HG03575 (cell line): ENCODE results near the gene NCK2.

Experiments used
- ATAC-seq: cut with Tn5 transposase; IDR thresholded peaks from one replicate; pipeline ENCODE4 v1.9.1; 2021; ENCODE audit not compliant: unreplicated experiment, insufficient number of reproducible peaks, low FRiP score; ENCODE audit errors: extremely low read depth

Gene NCK2

GRCh38 chr2:105924271-105924670 is 179.6 kb downstream of the NCK2 start:
- ATAC-seq: no peak

- ATAC-seq: no peak
Measured at GRCh38 chr2:105924932-105925331, 180.2 kb downstream of the NCK2 start.

GRCh38 chr2:105925390-105925789 is 180.7 kb downstream of the NCK2 start:
- ATAC-seq: no peak

GRCh38 chr2:105926960-105927678 is 182.4 kb downstream of the NCK2 start:
- ATAC-seq: no peak

- no peak for ATAC-seq
Measured at GRCh38 chr2:105928086-105928485, 183.4 kb downstream of the NCK2 start.

- ATAC-seq: no peak
Measured at GRCh38 chr2:105928563-105928962, 183.9 kb downstream of the NCK2 start.

- ATAC-seq: no peak
Measured at GRCh38 chr2:105929516-105929915, 184.8 kb downstream of the NCK2 start.

GRCh38 chr2:105932582-105932981 is 187.9 kb downstream of the NCK2 start:
- ATAC-seq: no peak

GRCh38 chr2:105933906-105934305 is 189.2 kb downstream of the NCK2 start:
- no peak for ATAC-seq

- no peak for ATAC-seq
Measured at GRCh38 chr2:105934467-105934866, 189.8 kb downstream of the NCK2 start.

- ATAC-seq: no peak
Measured at GRCh38 chr2:105935063-105935462, 190.4 kb downstream of the NCK2 start.

GRCh38 chr2:105936954-105937353 is 192.2 kb downstream of the NCK2 start:
- no peak for ATAC-seq

- ATAC-seq: no peak
Measured at GRCh38 chr2:105937498-105938097, 192.9 kb downstream of the NCK2 start.
